GM21619 (cell line): ENCODE results near the gene SKP2.
"Not testable (repeated sequence)": the region's sequence is repeated elsewhere in the genome, so short reads cannot be mapped to it uniquely, and the experiment has no call there.

ENCODE experiments used
- ATAC-seq: cut with Tn5 transposase; IDR thresholded peaks from one replicate; pipeline ENCODE4 v1.9.1; 2021; ENCODE audit not compliant: unreplicated experiment

The SKP2 gene

DNA sequence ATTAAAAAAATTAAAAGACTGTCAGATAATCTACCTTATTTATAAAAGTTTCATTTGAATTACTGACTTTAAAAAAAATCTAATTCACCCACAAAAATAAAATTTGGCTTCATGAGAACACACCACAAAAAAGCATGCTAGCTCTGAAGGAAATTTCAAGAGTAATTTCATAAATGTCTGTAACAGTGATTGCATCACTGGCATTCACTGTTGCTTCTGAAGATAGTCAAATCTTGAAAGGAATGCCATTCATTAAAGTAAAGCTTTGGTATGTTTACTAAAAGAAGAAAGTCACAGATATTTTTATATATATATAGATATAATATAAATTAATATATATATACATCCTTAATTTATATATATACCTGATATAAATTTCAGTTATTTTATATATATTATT lies 46.4 kb downstream of the SKP2 start:
- no peak for ATAC-seq

DNA sequence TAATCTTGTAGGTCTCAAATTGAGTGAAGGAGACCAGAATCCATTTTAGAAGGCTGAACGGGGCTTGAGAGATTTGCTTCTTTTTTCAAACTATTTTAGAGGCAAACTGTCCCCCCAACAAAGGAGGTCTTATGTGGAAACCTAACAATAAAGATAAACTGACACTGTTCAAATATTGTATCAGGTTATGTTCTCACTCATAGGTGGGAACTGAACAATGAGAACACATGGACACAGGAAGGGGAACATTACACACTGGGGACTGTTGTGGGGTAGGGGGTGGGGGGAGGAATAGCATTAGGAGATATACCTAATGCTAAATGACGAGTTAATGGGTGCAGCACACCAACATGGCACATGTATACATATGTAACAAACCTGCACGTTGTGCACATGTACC lies 46.9 kb downstream of the SKP2 start:
- not testable (repeated sequence) for ATAC-seq

DNA sequence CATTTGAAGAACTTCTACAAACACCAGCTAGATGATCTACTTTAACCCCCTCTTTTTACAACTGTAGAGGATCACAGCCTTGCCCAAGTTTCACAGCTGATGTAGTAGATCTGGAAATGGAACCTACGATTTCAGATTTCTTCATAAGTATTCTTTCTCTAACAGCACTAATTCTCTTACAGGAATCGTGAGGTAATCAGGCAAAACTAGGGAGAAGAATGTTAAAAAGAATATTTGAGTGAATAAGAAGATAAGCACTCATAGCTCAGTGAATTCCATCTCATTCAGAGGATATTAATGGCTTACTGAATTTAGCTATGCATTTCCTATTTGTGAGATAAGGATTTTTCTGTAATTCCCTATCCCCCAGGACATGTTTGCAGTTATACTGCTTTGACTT lies 47.7 kb downstream of the SKP2 start:
- no peak for ATAC-seq

DNA sequence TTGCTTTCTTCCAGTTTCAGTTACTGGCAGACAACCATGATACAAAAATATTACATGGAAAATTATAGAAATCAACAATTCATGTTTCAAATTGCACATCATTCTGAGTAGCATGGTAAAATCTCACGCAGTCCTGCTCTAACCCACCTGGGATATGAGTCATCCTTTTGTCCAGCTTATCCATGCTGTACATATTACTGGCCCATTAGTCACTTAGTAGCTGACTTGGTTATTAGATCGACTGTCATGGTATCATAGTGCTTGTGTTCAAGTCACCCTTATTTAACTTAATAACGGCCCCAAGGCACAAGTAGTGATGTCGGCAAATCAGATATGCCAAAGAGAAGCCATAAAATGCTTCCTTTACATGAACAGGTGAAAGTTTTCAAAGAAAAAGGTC lies 48.6 kb downstream of the SKP2 start:
- ATAC-seq = no peak

DNA sequence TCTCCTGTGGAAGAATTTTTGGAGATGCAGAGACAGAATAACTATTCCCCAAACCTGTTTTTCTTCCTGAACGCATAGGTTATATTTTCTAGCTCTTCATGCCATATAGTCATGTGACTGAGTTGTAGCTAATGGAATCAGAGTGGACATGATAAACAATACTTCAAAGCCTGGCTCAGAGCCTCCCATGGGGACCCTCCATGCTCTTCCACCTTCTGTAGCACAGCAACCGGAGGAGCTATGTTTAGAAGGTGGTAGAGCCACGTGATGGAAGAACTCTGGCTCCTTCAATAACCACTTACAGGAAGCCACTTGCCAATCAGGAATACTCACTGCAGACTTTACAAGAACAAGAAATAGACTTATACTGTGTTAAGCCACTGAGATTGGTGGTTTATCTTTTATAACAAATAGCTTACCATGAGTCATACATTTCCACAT lies 50.6 kb downstream of the SKP2 start:
- ATAC-seq = no peak

DNA sequence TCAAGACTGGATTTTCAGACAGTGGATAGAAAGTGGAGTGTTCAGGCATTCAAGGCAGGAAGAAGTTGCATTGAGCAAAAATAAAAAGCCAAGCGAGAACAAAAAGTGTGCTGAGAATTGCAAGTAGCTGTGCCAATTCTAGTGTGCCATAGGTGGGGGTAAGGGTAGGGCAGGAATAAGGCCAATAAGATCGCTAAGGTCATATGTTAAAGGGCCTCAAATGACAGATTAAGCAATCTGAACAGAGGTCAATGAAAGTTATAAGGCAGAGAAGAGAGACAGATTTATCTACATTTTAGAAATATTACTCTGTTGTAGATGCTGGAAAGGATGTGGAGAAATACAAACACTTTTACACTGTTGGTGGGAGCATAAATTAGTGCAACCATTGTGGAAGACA lies 53.4 kb downstream of the SKP2 start:
- ATAC-seq = no peak

DNA sequence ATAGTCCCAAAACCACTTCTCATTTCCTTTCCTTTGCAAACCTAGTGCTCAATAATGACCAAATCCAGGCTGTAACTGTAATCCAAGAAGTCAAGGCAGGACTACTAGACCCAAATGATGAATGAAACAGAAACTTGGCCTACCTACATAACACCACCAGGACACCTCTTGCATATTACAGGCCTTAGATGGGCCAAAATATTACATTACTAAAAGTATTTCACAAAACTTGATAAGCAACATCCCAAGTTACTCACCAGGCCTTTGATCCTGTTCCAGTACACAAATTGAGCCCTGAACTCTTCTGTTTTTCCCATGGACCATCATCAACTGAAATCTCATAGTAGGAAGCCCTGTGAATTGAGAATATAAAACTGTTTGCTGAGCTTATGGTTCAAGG lies 55.0 kb downstream of the SKP2 start:
- ATAC-seq = no peak

DNA sequence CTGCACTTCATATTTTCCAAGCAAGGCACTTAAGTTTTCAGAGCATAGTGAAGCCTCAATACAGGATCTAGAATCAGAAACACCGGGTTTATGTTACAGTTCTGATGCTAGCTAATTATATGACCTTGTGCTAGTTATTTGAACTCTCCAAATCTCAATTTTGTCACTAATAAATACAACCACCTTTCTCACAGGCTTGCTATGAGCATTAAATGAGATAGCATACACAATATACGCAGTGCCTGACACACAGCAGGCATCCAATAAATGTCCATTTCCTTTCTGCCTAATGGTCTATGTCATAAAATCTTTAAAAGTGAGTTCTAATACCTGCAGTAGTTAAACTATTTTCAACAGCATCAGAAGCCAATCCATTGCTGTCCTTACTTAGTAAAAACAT lies 56.9 kb downstream of the SKP2 start:
- ATAC-seq = no peak

DNA sequence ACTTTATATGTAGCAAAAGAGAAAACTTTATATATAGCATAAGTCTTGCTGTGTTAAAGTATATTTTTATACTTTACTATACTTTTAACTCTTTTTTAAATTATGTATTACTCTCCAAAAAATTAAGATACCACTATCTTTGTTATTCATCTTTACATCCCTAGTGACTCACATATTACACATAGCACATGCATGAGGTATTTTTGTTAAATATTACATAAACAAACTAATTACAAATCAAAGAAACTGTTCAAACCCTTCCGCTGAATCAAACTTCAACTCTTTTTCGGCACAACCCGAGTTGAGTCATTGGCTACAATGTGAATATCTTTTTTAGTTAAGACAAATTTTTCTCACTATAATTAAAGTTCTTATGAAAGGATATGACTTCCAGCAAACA lies 57.8 kb downstream of the SKP2 start:
- no peak for ATAC-seq

DNA sequence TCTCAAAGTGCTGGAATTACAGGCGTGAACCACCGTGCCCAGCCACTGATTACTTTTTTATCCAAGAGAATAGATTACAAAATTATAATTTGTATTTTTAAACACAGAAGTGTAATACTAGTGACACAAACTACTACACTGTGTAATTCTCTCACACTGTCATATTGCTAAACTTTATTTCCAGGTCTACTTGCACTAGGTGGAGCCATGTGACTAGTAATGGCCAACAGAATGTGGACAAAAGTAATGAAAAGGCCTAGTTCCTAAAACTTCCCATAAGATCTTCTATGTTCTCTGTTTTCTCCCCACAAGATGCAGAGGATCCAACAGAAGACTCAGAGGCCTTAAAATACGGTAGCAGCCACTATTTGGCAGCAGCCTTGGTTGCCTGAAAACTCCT lies 62.5 kb downstream of the SKP2 start:
- no peak for ATAC-seq

DNA sequence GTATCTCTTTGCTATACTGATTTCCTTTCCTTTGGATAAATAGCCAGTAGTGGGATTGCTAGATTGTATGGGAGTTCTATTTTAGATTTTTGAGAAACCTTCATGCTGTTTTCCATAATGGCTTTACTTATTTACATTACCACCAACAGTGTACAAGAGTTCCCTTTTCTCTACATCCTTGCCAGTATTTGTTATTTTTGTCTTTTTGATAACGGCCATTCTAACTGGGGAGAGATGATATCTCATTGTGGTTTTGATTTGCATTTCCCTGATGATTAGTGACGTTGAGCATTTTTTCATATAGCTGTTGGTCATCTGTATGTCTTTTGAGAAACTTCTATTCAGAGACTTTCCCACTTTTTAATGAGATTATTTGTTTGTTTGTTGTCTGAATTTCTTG lies 64.0 kb downstream of the SKP2 start:
- ATAC-seq = no peak

DNA sequence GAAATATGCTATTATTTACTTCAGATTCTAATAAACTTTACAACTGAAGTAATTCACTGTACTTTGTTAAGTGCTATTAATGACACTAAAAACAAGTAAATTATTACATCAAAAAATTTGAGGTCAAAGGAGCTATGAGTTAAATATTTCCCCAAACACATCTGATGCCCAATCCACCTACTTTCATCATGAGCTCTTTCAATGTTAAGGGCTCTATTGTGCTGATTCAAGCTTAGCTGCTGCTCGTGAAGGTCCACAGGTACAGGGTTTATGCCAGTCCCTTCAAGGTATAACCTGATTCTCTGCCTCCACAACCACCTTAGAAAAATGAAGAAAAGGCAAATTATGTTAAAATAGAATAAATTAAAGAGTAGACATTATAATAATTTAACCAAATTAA lies 65.7 kb downstream of the SKP2 start:
- ATAC-seq = no peak

DNA sequence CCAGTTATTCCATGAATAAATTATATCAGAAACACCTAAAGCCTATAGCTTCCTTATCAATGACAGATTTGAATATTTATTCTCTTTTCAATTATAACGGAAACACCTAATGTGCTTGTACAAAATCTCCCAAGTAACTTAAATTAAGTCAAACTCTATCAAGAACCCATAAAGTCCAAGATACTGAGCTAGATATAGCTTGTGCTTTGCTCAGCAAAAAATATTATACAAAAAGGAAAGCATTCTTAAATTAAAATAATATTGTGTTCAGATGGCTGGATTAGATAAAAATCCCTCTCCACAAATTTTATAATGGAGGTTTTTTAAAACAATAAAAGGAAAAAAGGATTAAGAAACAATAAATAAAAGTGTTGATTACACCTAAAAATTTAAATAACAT lies 66.1 kb downstream of the SKP2 start:
- no peak for ATAC-seq

DNA sequence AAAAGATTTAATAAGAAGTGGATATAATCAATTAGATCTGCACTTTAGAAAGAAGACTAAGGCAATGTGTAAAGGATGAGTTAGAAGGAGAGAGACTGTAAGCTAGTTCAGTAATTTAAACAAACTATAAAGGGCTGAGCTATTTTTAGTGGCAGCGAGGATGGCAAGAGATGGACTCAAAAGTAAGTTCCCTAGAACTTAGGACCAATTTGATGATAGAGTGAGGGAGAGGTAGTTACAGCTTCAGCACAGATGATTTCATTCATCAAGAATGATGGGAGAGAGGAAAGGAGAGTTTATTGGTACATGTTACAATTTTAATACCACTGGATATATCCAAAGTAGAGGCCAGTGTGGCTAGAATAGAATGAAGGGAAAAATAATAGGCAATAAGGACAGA lies 70.7 kb downstream of the SKP2 start:
- no peak for ATAC-seq

DNA sequence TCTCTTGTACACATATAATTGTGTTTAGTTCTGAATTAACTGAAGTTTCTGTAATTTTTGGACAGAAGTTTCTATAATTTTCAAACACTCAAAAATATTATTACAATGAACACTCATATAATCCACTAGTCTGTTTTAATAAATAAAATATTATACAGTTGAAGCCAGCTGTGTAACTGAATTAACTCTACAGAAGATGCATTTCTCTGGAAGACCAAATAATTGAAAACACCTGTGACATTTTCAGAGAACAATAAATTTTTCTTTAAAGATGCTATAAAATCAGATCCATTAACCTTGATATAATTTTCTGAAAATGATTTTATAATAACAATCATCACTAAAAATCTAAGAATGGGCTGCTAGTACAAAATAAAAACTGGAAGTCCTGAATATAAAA lies 75.1 kb downstream of the SKP2 start:
- no peak for ATAC-seq

DNA sequence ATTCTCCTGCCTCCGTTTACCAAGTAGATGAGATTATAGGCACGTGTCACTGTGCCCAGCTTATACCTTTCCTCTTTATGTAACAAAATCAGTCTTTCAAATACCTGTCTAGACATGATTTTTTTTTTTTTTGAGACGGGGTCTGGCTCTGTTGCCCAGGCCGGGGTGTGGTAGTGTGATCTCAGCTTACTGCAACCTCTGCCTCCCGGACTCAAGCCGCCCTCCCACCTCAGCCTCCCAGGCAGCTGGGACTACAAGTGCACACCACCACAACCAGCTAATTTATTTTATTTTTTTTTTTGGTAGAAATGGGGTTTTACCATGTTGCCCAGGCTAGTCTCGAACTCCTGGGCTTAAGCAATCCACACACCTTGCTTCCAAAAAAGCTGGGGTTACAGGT lies 76.6 kb downstream of the SKP2 start:
- ATAC-seq = no peak

DNA sequence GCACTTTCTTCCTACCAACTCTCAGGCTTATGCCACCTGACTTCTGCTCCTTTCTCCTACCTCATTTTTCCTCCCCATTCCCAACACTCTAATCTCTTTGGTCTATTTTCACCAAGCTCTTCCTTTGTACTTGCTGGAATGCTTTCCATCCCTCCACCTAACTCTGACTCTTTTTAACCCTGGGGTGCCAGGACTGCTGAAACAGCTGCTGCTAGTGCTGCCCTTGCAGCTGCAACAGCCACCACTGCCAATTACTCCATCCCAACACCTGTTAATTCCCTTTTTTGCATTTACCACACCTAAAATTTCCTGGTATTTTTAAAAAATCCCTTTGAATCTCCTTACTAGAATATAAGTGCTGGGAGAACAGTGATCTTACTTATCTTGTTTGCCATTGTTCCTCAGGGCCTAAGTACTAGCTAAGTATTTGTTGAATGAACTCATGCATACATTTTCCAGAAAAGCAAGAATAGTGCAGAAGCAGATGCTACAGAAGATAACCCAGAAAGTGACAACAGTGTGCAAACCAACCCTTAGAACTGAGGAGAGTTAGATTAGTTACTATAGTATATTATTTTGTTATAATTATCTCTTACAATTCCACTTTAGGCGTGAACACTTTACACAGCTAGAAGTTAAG lies 78.4 kb downstream of the SKP2 start:
- no peak for ATAC-seq

DNA sequence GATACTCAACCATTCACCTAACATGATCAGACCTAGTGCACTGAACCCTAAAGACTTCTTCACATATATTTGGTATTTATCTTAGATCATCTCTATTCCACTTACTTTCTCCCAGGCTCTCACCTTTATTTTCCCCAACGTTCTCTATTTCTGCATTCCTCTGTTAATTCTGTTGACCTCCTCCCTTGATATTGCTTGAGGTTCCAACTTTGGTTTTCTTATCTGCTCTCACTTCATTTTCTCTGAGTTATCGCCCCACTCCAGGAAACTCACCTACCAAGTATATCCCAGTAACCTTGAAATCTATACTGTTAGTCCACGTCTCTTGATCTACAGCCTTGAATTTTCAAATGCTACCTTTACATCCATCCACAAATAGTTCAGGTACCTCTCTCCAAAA lies 80.6 kb downstream of the SKP2 start:
- ATAC-seq = no peak
